Glomerular visceral epithelial cell (primary cell): ENCODE results near the gene PRR20C.
A peak's percentile ranks its signal among the peaks of the same experiment; 100 is the strongest.
"Not testable (repeated sequence)": the region's sequence is repeated elsewhere in the genome, so short reads cannot be mapped to it uniquely, and the experiment has no call there.

ENCODE experiments used
- DNase-seq: peaks from one replicate; pipeline ENCODE4 v3.0.0-alpha.2; 2016; ENCODE audit errors: extremely low spot score

The PRR20C gene

GRCh38 chr13:57153761-57154160 lies at the start of gene PRR20C:
Gene PRR20C (plus strand): TSS chr13:57154061. CDS start chr13:57154448, 387 bp downstream.
- not testable (repeated sequence) for DNase-seq

- no peak for DNase-seq
These were observed 38.9 kb upstream of the PRR20C start for GRCh38 chr13:57114945-57115344.

GRCh38 chr13:57123681-57124080 lies 30.2 kb upstream of the PRR20C start:
- peak; percentile 12 for DNase-seq

GRCh38 chr13:57128909-57129308 lies 25.0 kb upstream of the PRR20C start:
- DNase-seq: no peak

- DNase-seq: no peak
These were observed 17.8 kb upstream of the PRR20C start for GRCh38 chr13:57136093-57136492.

GRCh38 chr13:57137585-57137984 lies 16.3 kb upstream of the PRR20C start:
- no peak for DNase-seq

- DNase-seq: no peak
These were observed 14.9 kb upstream of the PRR20C start for GRCh38 chr13:57138988-57139387.

- not testable (repeated sequence) for DNase-seq
These were observed 14.1 kb upstream of the PRR20C start for GRCh38 chr13:57139781-57140180.

GRCh38 chr13:57140235-57140968 lies 13.5 kb upstream of the PRR20C start, which contains the start of gene PRR20A:
Gene PRR20A (plus strand): TSS chr13:57140918. CDS start chr13:57141305, 387 bp downstream.
- not testable (repeated sequence) for DNase-seq

- not testable (repeated sequence) for DNase-seq
These were observed 6.7 kb upstream of the PRR20C start, which contains the start of gene PRR20B for GRCh38 chr13:57147188-57147587. Gene PRR20B (plus strand): TSS chr13:57147488. CDS start chr13:57147875, 387 bp downstream.

GRCh38 chr13:57148106-57148505 lies 5.8 kb upstream of the PRR20C start:
- DNase-seq: not testable (repeated sequence)

GRCh38 chr13:57160332-57160731 lies 6.5 kb downstream of the PRR20C start, which contains the start of gene PRR20D:
Gene PRR20D (plus strand): TSS chr13:57160632. CDS start chr13:57161019, 387 bp downstream.
- DNase-seq: not testable (repeated sequence)

- not testable (repeated sequence) for DNase-seq
These were observed 13.0 kb downstream of the PRR20C start, which contains the start of gene PRR20E for GRCh38 chr13:57166897-57167296. Gene PRR20E (plus strand): TSS chr13:57167197. CDS start chr13:57167584, 387 bp downstream.

GRCh38 chr13:57191667-57192066 lies 37.8 kb downstream of the PRR20C start:
- DNase-seq: no peak
